Upper lobe of left lung (tissue), 4 donors: ENCODE measurements around the gene ANO4.
"Not testable (repeated sequence)": the region's sequence is repeated elsewhere in the genome, so short reads cannot be mapped to it uniquely, and the experiment has no call there.

Experiments used
- EP300 ChIP-seq, 4 donors: sonication (generic); formaldehyde crosslinking; IDR thresholded peaks; one replicate each; pipeline ENCODE4 v1.5.1; 2017; ENCODE audit warnings: antibody characterized with exemption in 4 of 4, control low read depth in 2 of 4
- POLR2A ChIP-seq, 4 donors: fragments of 450-650 bp; IDR thresholded peaks; one replicate each; pipeline ENCODE4 v1.5.1; 2016 to 2017; ENCODE audit warnings: antibody characterized with exemption in 4 of 4, mild to moderate bottlenecking in 2 of 4
- POLR2AphosphoS5 ChIP-seq, 2 donors: sonication (generic); formaldehyde crosslinking; IDR thresholded peaks; one replicate each; pipeline ENCODE4 v1.5.1; 2017; ENCODE audit warnings: antibody characterized with exemption in 2 of 2
- TF ChIP-seq, protein P1 (sequence below), 6 experiments: fragments of 450-650 bp in 4 of 6; fragments of 200-600 bp in 2 of 6; sonication (generic) in 2 of 6; IDR thresholded peaks; one replicate each; pipeline ENCODE4 v1.5.1; 2016 to 2019; ENCODE audit warnings: antibody characterized with exemption in 6 of 6

DNA sequence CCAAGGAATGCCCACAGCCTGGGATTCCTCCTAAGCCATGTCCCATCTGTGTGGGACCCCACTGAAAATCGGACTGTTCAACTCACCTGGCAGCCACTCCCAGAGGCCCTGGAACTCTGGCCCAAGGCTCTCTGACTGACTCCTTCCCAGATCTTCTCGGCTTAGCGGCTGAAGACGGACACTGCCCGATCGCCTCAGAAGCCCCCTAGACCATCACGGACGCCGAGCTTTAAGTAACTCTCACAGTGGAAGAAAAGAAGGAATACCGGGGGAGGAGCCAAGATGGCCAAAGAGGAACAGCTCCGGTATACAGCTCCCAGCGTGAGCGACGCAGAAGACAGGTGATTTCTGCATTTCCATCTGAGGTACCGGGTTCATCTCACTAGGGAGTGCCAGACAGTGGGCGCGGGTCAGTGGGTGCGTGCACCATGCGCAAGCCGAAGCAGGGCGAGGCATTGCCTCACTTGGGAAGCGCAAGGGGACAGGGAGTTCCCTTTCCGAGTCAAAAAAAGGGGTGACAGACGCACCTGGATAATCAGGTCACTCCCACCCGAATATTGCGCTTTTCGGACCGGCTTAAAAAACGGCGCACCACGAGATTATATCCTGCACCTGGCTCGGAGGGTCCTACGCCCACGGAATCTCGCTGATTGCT is 351.3 kb downstream of the ANO4 start:
- TF ChIP-seq, protein P1, sequence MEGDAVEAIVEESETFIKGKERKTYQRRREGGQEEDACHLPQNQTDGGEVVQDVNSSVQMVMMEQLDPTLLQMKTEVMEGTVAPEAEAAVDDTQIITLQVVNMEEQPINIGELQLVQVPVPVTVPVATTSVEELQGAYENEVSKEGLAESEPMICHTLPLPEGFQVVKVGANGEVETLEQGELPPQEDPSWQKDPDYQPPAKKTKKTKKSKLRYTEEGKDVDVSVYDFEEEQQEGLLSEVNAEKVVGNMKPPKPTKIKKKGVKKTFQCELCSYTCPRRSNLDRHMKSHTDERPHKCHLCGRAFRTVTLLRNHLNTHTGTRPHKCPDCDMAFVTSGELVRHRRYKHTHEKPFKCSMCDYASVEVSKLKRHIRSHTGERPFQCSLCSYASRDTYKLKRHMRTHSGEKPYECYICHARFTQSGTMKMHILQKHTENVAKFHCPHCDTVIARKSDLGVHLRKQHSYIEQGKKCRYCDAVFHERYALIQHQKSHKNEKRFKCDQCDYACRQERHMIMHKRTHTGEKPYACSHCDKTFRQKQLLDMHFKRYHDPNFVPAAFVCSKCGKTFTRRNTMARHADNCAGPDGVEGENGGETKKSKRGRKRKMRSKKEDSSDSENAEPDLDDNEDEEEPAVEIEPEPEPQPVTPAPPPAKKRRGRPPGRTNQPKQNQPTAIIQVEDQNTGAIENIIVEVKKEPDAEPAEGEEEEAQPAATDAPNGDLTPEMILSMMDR (IDR thresholded peaks at IDR 0.05) = not testable (repeated sequence)
- not testable (repeated sequence) for TF ChIP-seq POLR2A, POLR2AphosphoS5, EP300 (IDR thresholded peaks at IDR 0.05)
